Suppressor macrophage treated with lipopolysaccharide for 1 hour (primary cell): ENCODE measurements around the gene ALK.

Experiments used
- DNase-seq, 3 donors: peaks; one replicate each; pipeline ENCODE4 v3.0.0-alpha.2; 2020 to 2022

The ALK gene

GRCh38 chr2:29235411-29235810 lies 686.0 kb downstream of the ALK start:
- DNase-seq, result no peak

- no peak for DNase-seq
Observed at GRCh38 chr2:29233428-29233827, 688.0 kb downstream of the ALK start.

- DNase-seq, result no peak
Observed at GRCh38 chr2:29232041-29232440, 689.3 kb downstream of the ALK start.

- no peak for DNase-seq
Observed at GRCh38 chr2:29229640-29230039, 691.7 kb downstream of the ALK start.

GRCh38 chr2:29228947-29229346 lies 692.4 kb downstream of the ALK start:
- no peak for DNase-seq

- DNase-seq, result peak in 1 of 3 donors; percentile 14
Observed at GRCh38 chr2:29227935-29228675, 693.3 kb downstream of the ALK start.

- no peak for DNase-seq
Observed at GRCh38 chr2:29226808-29227207, 694.6 kb downstream of the ALK start.

- DNase-seq, result no peak
Observed at GRCh38 chr2:29226375-29226774, 695.0 kb downstream of the ALK start.

- DNase-seq, result no peak
Observed at GRCh38 chr2:29225814-29226213, 695.6 kb downstream of the ALK start.

GRCh38 chr2:29224693-29225551 lies 696.5 kb downstream of the ALK start:
- no peak for DNase-seq

GRCh38 chr2:29223851-29224692 lies 697.3 kb downstream of the ALK start:
- DNase-seq, result peak; percentile 61 to 76 (median 64)

GRCh38 chr2:29223257-29223656 lies 698.1 kb downstream of the ALK start:
- no peak for DNase-seq

- DNase-seq, result no peak
Observed at GRCh38 chr2:29222381-29223179, 698.8 kb downstream of the ALK start.

- no peak for DNase-seq
Observed at GRCh38 chr2:29220506-29221270, 700.7 kb downstream of the ALK start.

GRCh38 chr2:29219374-29219773 lies 702.0 kb downstream of the ALK start:
- DNase-seq, result no peak

GRCh38 chr2:29218550-29219125 lies 702.7 kb downstream of the ALK start:
- DNase-seq, result no peak

GRCh38 chr2:29218071-29218470 lies 703.3 kb downstream of the ALK start:
- no peak for DNase-seq

GRCh38 chr2:29216609-29216909 lies 704.8 kb downstream of the ALK start:
- DNase-seq, result no peak

- no peak for DNase-seq
Observed at GRCh38 chr2:29215739-29216608, 705.4 kb downstream of the ALK start.

- DNase-seq, result no peak
Observed at GRCh38 chr2:29215073-29215472, 706.3 kb downstream of the ALK start.
